Mesenchymal stem cell (in vitro differentiated cells and primary cell): ENCODE results near the gene FLT1.

ENCODE experiments used
- DNase-seq: peaks from one replicate; pipeline ENCODE4 v3.0.0-alpha.2; 2013
- H2AFZ ChIP-seq: one replicate; pipeline ENCODE4 v1.6.1; 2013; ENCODE audit warnings: low read depth, mild to moderate bottlenecking, control low read depth, inconsistent platforms, low read length, moderate library complexity
- H2AK5ac ChIP-seq: 2 replicates; pipeline ENCODE4 v1.6.1; 2013; ENCODE audit warnings: low read length, moderate library complexity, mild to moderate bottlenecking, inconsistent platforms; ENCODE audit not compliant: severe bottlenecking
- H2BK120ac ChIP-seq: one replicate; pipeline ENCODE4 v1.6.1; 2013; ENCODE audit warnings: low read depth, mild to moderate bottlenecking, inconsistent platforms, low read length, moderate library complexity
- H2BK12ac ChIP-seq, 2 experiments: one replicate each; pipeline ENCODE4 v1.6.1; 2013; ENCODE audit warnings: inconsistent platforms in 2 of 2, low read length in 2 of 2, mild to moderate bottlenecking in 2 of 2, moderate library complexity in 2 of 2, control low read depth in 1 of 2
- H2BK15ac ChIP-seq: one replicate; pipeline ENCODE4 v1.6.1; 2013; ENCODE audit warnings: mild to moderate bottlenecking, low read depth, inconsistent platforms; ENCODE audit not compliant: poor library complexity, severe bottlenecking
- H2BK5ac ChIP-seq: 2 replicates; pipeline ENCODE4 v1.6.1; 2013; ENCODE audit warnings: low read depth, mild to moderate bottlenecking, low read length, control low read depth, inconsistent platforms; ENCODE audit not compliant: poor library complexity, severe bottlenecking
- H3K14ac ChIP-seq, 2 experiments: one replicate each; pipeline ENCODE4 v1.6.1; 2013; ENCODE audit warnings: inconsistent platforms in 2 of 2, low read length in 2 of 2, control low read depth in 1 of 2, mild to moderate bottlenecking in 1 of 2, moderate library complexity in 1 of 2
- H3K18ac ChIP-seq, 2 experiments: one replicate each; pipeline ENCODE4 v1.6.1; 2013; ENCODE audit warnings: inconsistent platforms in 2 of 2, low read length in 2 of 2, control low read depth in 1 of 2, low read depth in 1 of 2, mild to moderate bottlenecking in 1 of 2
- H3K23ac ChIP-seq, 2 experiments: one replicate each; pipeline ENCODE4 v1.6.1; 2013; ENCODE audit warnings: inconsistent platforms in 2 of 2, low read length in 2 of 2, mild to moderate bottlenecking in 2 of 2, moderate library complexity in 2 of 2, control low read depth in 1 of 2
- H3K27ac ChIP-seq: 2 replicates; pipeline ENCODE4 v1.5.1; 2013; ENCODE audit warnings: mild to moderate bottlenecking, moderate library complexity, low read length, control low read depth, inconsistent platforms; ENCODE audit not compliant: poor library complexity, severe bottlenecking
- H3K27me3 ChIP-seq, 2 experiments: 2 replicates each; pipeline versions ENCODE4 v1.6.1 to v1.7.0; 2013; ENCODE audit warnings: low read length in 2 of 2, mild to moderate bottlenecking in 2 of 2, moderate library complexity in 2 of 2, control low read depth in 1 of 2, inconsistent platforms in 1 of 2; ENCODE audit not compliant: control insufficient read depth in 1 of 2, insufficient read depth in 1 of 2
- H3K36me3 ChIP-seq, 2 experiments: 2 replicates each; pipeline versions ENCODE4 v1.6.1 to v1.7.0; 2013; ENCODE audit warnings: low read length in 2 of 2, control low read depth in 1 of 2, inconsistent platforms in 1 of 2, low read depth in 1 of 2, mild to moderate bottlenecking in 1 of 2; ENCODE audit not compliant: insufficient read depth in 2 of 2, control insufficient read depth in 1 of 2
- H3K4ac ChIP-seq, 2 experiments: one replicate each; pipeline ENCODE4 v1.6.1; 2013; ENCODE audit warnings: inconsistent platforms in 2 of 2, low read length in 2 of 2, mild to moderate bottlenecking in 2 of 2, moderate library complexity in 2 of 2, control low read depth in 1 of 2, low read depth in 1 of 2
- H3K4me1 ChIP-seq: 2 replicates; pipeline ENCODE4 v1.6.1; 2013; ENCODE audit warnings: low read depth, low read length, control low read depth; ENCODE audit not compliant: control insufficient read depth, insufficient read depth
- H3K4me2 ChIP-seq: 2 replicates; pipeline ENCODE4 v1.6.1; 2013; ENCODE audit warnings: low read length, mild to moderate bottlenecking, inconsistent platforms; ENCODE audit not compliant: poor library complexity, severe bottlenecking
- H3K4me3 ChIP-seq, 2 experiments: 2 replicates each; pipeline versions ENCODE4 v1.5.1 to v1.7.0; 2013; ENCODE audit warnings: low read length in 2 of 2, mild to moderate bottlenecking in 2 of 2, control low read depth in 1 of 2, low read depth in 1 of 2; ENCODE audit not compliant: insufficient read depth in 1 of 2
- H3K79me1 ChIP-seq: replicated peaks from 2 replicates; pipeline ENCODE4 v1.6.1; 2013; ENCODE audit warnings: mild to moderate bottlenecking, control low read depth, low read length, inconsistent platforms; ENCODE audit not compliant: poor library complexity, severe bottlenecking
- H3K9ac ChIP-seq: 2 replicates; pipeline ENCODE4 v1.7.0; 2013; ENCODE audit warnings: mild to moderate bottlenecking, low read length, moderate library complexity
- H3K9me3 ChIP-seq: 2 replicates; pipeline ENCODE4 v1.7.0; 2013; ENCODE audit warnings: mild to moderate bottlenecking, low read length; ENCODE audit not compliant: control insufficient read depth
- H4K8ac ChIP-seq: one replicate; pipeline ENCODE4 v1.6.1; 2013; ENCODE audit warnings: inconsistent platforms, mild to moderate bottlenecking, low read length, moderate library complexity
- H4K91ac ChIP-seq: one replicate; pipeline ENCODE4 v1.6.1; 2013; ENCODE audit warnings: mild to moderate bottlenecking, low read length, inconsistent platforms
- WGBS: methylation state at CpG from one replicate; pipeline ENCODE4 v1.1.7; 2013; ENCODE audit warnings: mixed read lengths; 5-methylcytosine and 5-hydroxymethylcytosine counted together

The FLT1 gene

GRCh38 chr13:28342251-28342650 is 152.7 kb downstream of the FLT1 start:
- 100% methylated on average over 1 of the region's 2 CpGs for WGBS
- Histone ChIP-seq H3K4ac (no peak overlapping the region), H3K27me3 (no peaks in the 10 kb centered on the region)

GRCh38 chr13:28340272-28340793 is 154.6 kb downstream of the FLT1 start:
- H2BK5ac ChIP-seq, result no peak overlapping the region
- no peak overlapping the region for H2BK12ac ChIP-seq
- H2AFZ ChIP-seq, result no peak overlapping the region
- peak; percentile 31 for DNase-seq
- no peak overlapping the region for H2BK15ac ChIP-seq
- no peak overlapping the region for H2AK5ac ChIP-seq
- no peak overlapping the region for H3K18ac ChIP-seq
- no peaks in the 10 kb centered on the region for H3K36me3 ChIP-seq
- no peak overlapping the region for H2BK120ac ChIP-seq
- H3K4me1 ChIP-seq, result no peaks in the 10 kb centered on the region
- H3K4ac ChIP-seq, result no peak overlapping the region
- H3K4me3 ChIP-seq, result no peak overlapping the region
- WGBS, result 49% methylated on average over 2 of the region's 2 CpGs
- H3K23ac ChIP-seq, result no peak overlapping the region
- H3K9ac ChIP-seq, result no peak overlapping the region
- no peak overlapping the region for H4K8ac ChIP-seq
- no peak overlapping the region for H3K27ac ChIP-seq
- no peaks in the 10 kb centered on the region for H3K9me3 ChIP-seq
- no peak overlapping the region for H3K4me2 ChIP-seq
- H4K91ac ChIP-seq, result no peak overlapping the region
- H3K79me1 ChIP-seq, result no peaks in the 10 kb centered on the region
- H3K14ac ChIP-seq, result no peak overlapping the region
- peaks cover 3 to 4% of the 10 kb centered on the region in 2 experiments for H3K27me3 ChIP-seq

More at GRCh38 chr13:28342251-28342650, 152.7 kb downstream of the FLT1 start:
- Histone ChIP-seq H3K9ac (no peak overlapping the region), H2BK12ac (no peak overlapping the region), H2AFZ (no peak overlapping the region), H2BK5ac (no peak overlapping the region), H3K4me2 (no peak overlapping the region), H4K8ac (no peak overlapping the region), H4K91ac (no peak overlapping the region), H3K36me3 (no peaks in the 10 kb centered on the region), H3K79me1 (no peaks in the 10 kb centered on the region), H3K27ac (no peak overlapping the region), H3K9me3 (no peaks in the 10 kb centered on the region), H3K18ac (no peak overlapping the region), H2BK120ac (no peak overlapping the region), H3K4me1 (no peaks in the 10 kb centered on the region), H2AK5ac (no peak overlapping the region), H2BK15ac (no peak overlapping the region), H3K4me3 (no peak overlapping the region), H3K14ac (no peak overlapping the region), H3K23ac (no peak overlapping the region)
- DNase-seq, result no peak

- Histone ChIP-seq H3K4me1 (no peaks in the 10 kb centered on the region), H3K79me1 (no peaks in the 10 kb centered on the region), H3K18ac (peak overlapping the region in 1 of 2 experiments; percentile 19), H2BK12ac (no peak overlapping the region), H2AFZ (no peak overlapping the region), H2BK15ac (no peak overlapping the region), H3K27ac (no peak overlapping the region), H3K27me3 (peaks cover 3 to 9% of the 10 kb centered on the region in 2 experiments), H3K4ac (no peak overlapping the region), H3K4me3 (no peak overlapping the region), H3K4me2 (no peak overlapping the region), H3K36me3 (no peaks in the 10 kb centered on the region), H3K14ac (no peak overlapping the region), H3K9ac (no peak overlapping the region), H4K91ac (no peak overlapping the region), H2AK5ac (no peak overlapping the region), H3K9me3 (no peaks in the 10 kb centered on the region), H4K8ac (no peak overlapping the region), H2BK120ac (no peak overlapping the region), H3K23ac (no peak overlapping the region), H2BK5ac (no peak overlapping the region)
- WGBS, result 68% methylated on average over 2 of the region's 2 CpGs
- DNase-seq, result peak; percentile 47
Measured at GRCh38 chr13:28339419-28339818, 155.5 kb downstream of the FLT1 start.

GRCh38 chr13:28338742-28339141 is 156.2 kb downstream of the FLT1 start:
- H3K4ac ChIP-seq, result no peak overlapping the region
- WGBS, result over 99% methylated on average over 4 of the region's 6 CpGs

More at GRCh38 chr13:28338742-28339141, 156.2 kb downstream of the FLT1 start:
- Histone ChIP-seq H2AK5ac (no peak overlapping the region), H3K4me2 (no peak overlapping the region), H2AFZ (no peak overlapping the region), H4K91ac (no peak overlapping the region), H2BK5ac (no peak overlapping the region), H3K36me3 (no peaks in the 10 kb centered on the region), H3K4me3 (no peak overlapping the region), H3K9ac (no peak overlapping the region), H2BK15ac (no peak overlapping the region), H4K8ac (no peak overlapping the region), H3K79me1 (no peaks in the 10 kb centered on the region), H3K4me1 (no peaks in the 10 kb centered on the region), H3K9me3 (no peaks in the 10 kb centered on the region), H3K27ac (no peak overlapping the region), H3K23ac (no peak overlapping the region), H3K18ac (peak overlapping the region in 1 of 2 experiments; percentile 72), H2BK12ac (no peak overlapping the region), H3K27me3 (peaks cover 3 to 9% of the 10 kb centered on the region in 2 experiments), H2BK120ac (no peak overlapping the region), H3K14ac (peak overlapping the region in 1 of 2 experiments; percentile 53)
- DNase-seq, result no peak
